ENCODE data around the gene CLDN5. TPM values are rescaled to one million over a fixed set of nuclear protein-coding genes. Genes with fewer than 3 reads are reported as not detected.

The CLDN5 gene
- total RNA-seq, 1 experiment from 2014 or later: not detected

GRCh38 chr22:19482297-19482696 lies 41.9 kb downstream of the CLDN5 start:
- no peak for DNase-seq
- intact Hi-C loops (cut with micrococcal nuclease; ENCODE audit: unreplicated experiment): no loop called here
- no TSS peak for BruUV-seq (replicated peaks)
- ChIA-PET POLR2A (no interaction called here), CTCF (no interaction called here)
- no peak for TF ChIP-seq CTCF (IDR thresholded peaks at IDR 0.05; ENCODE audit: insufficient read depth in 1 of 2, low read depth in 1 of 2, low read length in 1 of 2, severe bottlenecking in 1 of 2, unreplicated experiment in 1 of 2)
- Mint-ChIP-seq H3K4me3 (ENCODE audit: unreplicated experiment) (no peak overlapping the region), H3K9me3 (ENCODE audit: unreplicated experiment) (no peaks in the 10 kb centered on the region), H3K4me1 (ENCODE audit: low read depth, unreplicated experiment) (peaks cover 20% of the 10 kb centered on the region), H3K27ac (ENCODE audit: unreplicated experiment) (no peak overlapping the region), H3K27me3 (ENCODE audit: insufficient read depth, unreplicated experiment) (no peaks in the 10 kb centered on the region), H3K36me3 (ENCODE audit: insufficient read depth, unreplicated experiment) (peaks cover 57% of the 10 kb centered on the region)
- H3K9me3 ChIP-seq: no peaks in the 10 kb centered on the region
- 0 out of 2 replicates have a peak, but pooled peaks cover 2% of the 10 kb centered on the region for H3K36me3 ChIP-seq (ENCODE audit: control insufficient read depth, insufficient read depth, low read length)
- H3K4me3 ChIP-seq (ENCODE audit: low read depth, low read length): no peak overlapping the region
- peaks cover 6% of the 10 kb centered on the region; the same call in 1 of the 2 replicates for H3K4me1 ChIP-seq
- no peaks in the 10 kb centered on the region for H3K27me3 ChIP-seq (replicated peaks; ENCODE audit: control insufficient read depth, insufficient read depth, low read length)

GRCh38 chr22:19480789-19481188 lies 43.4 kb downstream of the CLDN5 start:
- BruUV-seq (replicated peaks): no TSS peak
- Mint-ChIP-seq H3K4me1 (ENCODE audit: low read depth, unreplicated experiment) (peaks cover 23% of the 10 kb centered on the region), H3K36me3 (ENCODE audit: insufficient read depth, unreplicated experiment) (peaks cover 57% of the 10 kb centered on the region), H3K27ac (ENCODE audit: unreplicated experiment) (peak overlapping the region; percentile 100), H3K27me3 (ENCODE audit: insufficient read depth, unreplicated experiment) (no peaks in the 10 kb centered on the region), H3K9me3 (ENCODE audit: unreplicated experiment) (no peaks in the 10 kb centered on the region), H3K4me3 (ENCODE audit: unreplicated experiment) (peak overlapping the region; percentile 95)
- intact Hi-C loops (cut with micrococcal nuclease; ENCODE audit: unreplicated experiment): no loop called here
- DNase-seq: no peak
- POLR2A ChIA-PET: no interaction called here
- Histone ChIP-seq H3K4me1 (peaks cover 6% of the 10 kb centered on the region; the same call in 1 of the 2 replicates), H3K27me3 (replicated peaks; ENCODE audit: control insufficient read depth, insufficient read depth, low read length) (no peaks in the 10 kb centered on the region), H3K36me3 (ENCODE audit: control insufficient read depth, insufficient read depth, low read length) (0 out of 2 replicates have a peak, but pooled peaks cover 2% of the 10 kb centered on the region), H3K4me3 (ENCODE audit: low read depth, low read length) (peak overlapping the region; percentile 96), H3K9me3 (no peaks in the 10 kb centered on the region)
- CTCF ChIA-PET: no interaction called here
- TF ChIP-seq CTCF (IDR thresholded peaks at IDR 0.05; ENCODE audit: insufficient read depth in 1 of 2, low read depth in 1 of 2, low read length in 1 of 2, severe bottlenecking in 1 of 2, unreplicated experiment in 1 of 2): no peak

GRCh38 chr22:19480173-19480568 lies 44.0 kb downstream of the CLDN5 start:
- no peak for TF ChIP-seq CTCF (IDR thresholded peaks at IDR 0.05; ENCODE audit: insufficient read depth in 1 of 2, low read depth in 1 of 2, low read length in 1 of 2, severe bottlenecking in 1 of 2, unreplicated experiment in 1 of 2)
- no TSS peak for BruUV-seq (replicated peaks)
- intact Hi-C loops (cut with micrococcal nuclease; ENCODE audit: unreplicated experiment): no loop called here
- peak overlapping the region; percentile 95 for H3K4me3 Mint-ChIP-seq (ENCODE audit: unreplicated experiment)
- H3K4me3 ChIP-seq (ENCODE audit: low read depth, low read length): peak overlapping the region; percentile 96
- POLR2A ChIA-PET: interaction anchor here (0.7 to 1.0 kb wide), 8 partner anchors 16 to 301 kb away, joined by 3 to 10 read pairs (median 5); partner anchors contain the start of genes C22orf39 and SLC25A1
- H3K36me3 ChIP-seq (ENCODE audit: control insufficient read depth, insufficient read depth, low read length): 0 out of 2 replicates have a peak, but pooled peaks cover 2% of the 10 kb centered on the region
- H3K36me3 Mint-ChIP-seq (ENCODE audit: insufficient read depth, unreplicated experiment): peaks cover 57% of the 10 kb centered on the region
- H3K9me3 ChIP-seq: no peaks in the 10 kb centered on the region
- CTCF ChIA-PET: interaction anchor here (0.9 to 1.5 kb wide), 3 partner anchors 150 to 301 kb away, joined by 3 to 6 read pairs (median 3); no protein-coding TSS in a partner anchor
- no peaks in the 10 kb centered on the region for H3K27me3 Mint-ChIP-seq (ENCODE audit: insufficient read depth, unreplicated experiment)
- peaks cover 6% of the 10 kb centered on the region; the same call in 1 of the 2 replicates for H3K4me1 ChIP-seq
- peaks cover 23% of the 10 kb centered on the region for H3K4me1 Mint-ChIP-seq (ENCODE audit: low read depth, unreplicated experiment)
- no peaks in the 10 kb centered on the region for H3K9me3 Mint-ChIP-seq (ENCODE audit: unreplicated experiment)
- DNase-seq: no peak
- no peaks in the 10 kb centered on the region for H3K27me3 ChIP-seq (replicated peaks; ENCODE audit: control insufficient read depth, insufficient read depth, low read length)
- peak overlapping the region; percentile 100 for H3K27ac Mint-ChIP-seq (ENCODE audit: unreplicated experiment)

All from Caco-2 (cell line).